Suprapubic skin (tissue), 4 donors: Measurements from ENCODE around the gene ACE. TPM values are rescaled to one million over a fixed set of nuclear protein-coding genes. Genes with fewer than 3 reads are reported as not detected.

Experiments used
- DNase-seq, 2 donors: peaks; one replicate each; pipeline ENCODE4 v3.0.0-alpha.2; 2019; ENCODE audit warnings: low spot score in 2 of 2
- H3K27ac ChIP-seq: fragments of 200-600 bp; sonication (generic); one replicate; pipeline ENCODE4 v1.5.1; 2019
- H3K27me3 ChIP-seq: fragments of 200-600 bp; sonication (generic); one replicate; pipeline ENCODE4 v1.5.1; 2019
- H3K36me3 ChIP-seq: fragments of 200-600 bp; sonication (generic); one replicate; pipeline ENCODE4 v1.5.1; 2019
- H3K4me1 ChIP-seq: fragments of 200-600 bp; sonication (generic); one replicate; pipeline ENCODE4 v1.5.1; 2019
- H3K4me3 ChIP-seq: fragments of 200-600 bp; sonication (generic); one replicate; pipeline ENCODE4 v1.5.1; 2019; ENCODE audit warnings: mild to moderate bottlenecking
- H3K9me3 ChIP-seq: fragments of 200-600 bp; sonication (generic); one replicate; pipeline ENCODE4 v1.5.1; 2019
- CTCF ChIP-seq, 2 donors: fragments of 200-600 bp in 1 of 2; fragments of 450-650 bp in 1 of 2; sonication (generic) in 1 of 2; IDR thresholded peaks; one replicate each; pipeline ENCODE4 v1.5.1; 2016 to 2019; ENCODE audit warnings: antibody characterized with exemption in 2 of 2, mild to moderate bottlenecking in 1 of 2, moderate library complexity in 1 of 2
- EP300 ChIP-seq: sonication (generic); formaldehyde crosslinking; IDR thresholded peaks from one replicate; pipeline ENCODE4 v1.6.1; 2017; ENCODE audit warnings: antibody characterized with exemption
- POLR2A ChIP-seq, 2 donors: fragments of 450-650 bp; IDR thresholded peaks; one replicate each; pipeline ENCODE4 v1.6.1; 2017; ENCODE audit warnings: antibody characterized with exemption in 2 of 2, mild to moderate bottlenecking in 2 of 2, moderate library complexity in 2 of 2
- POLR2AphosphoS5 ChIP-seq, 3 donors: sonication (generic); formaldehyde crosslinking; IDR thresholded peaks; one replicate each; pipeline ENCODE4 v1.6.1; 2017; ENCODE audit warnings: antibody characterized with exemption in 3 of 3
- WGBS: methylation state at CpG from one replicate; pipeline ENCODE4 v1.1.5; 2018; 5-methylcytosine and 5-hydroxymethylcytosine counted together
- total RNA-seq, 4 donors: library from RNA; depleted of rRNA; stranded (reverse); fragments of >200 nt; gene quantifications; one replicate each; pipeline ENCODE4 v1.1.0, GENCODE V29; 2016

The ACE gene
- total RNA-seq, 4 donors from 2014 or later = 0.79 to 6.3 (median 4.0) TPM

GRCh38 chr17:63454915-63455314, 21.9 kb upstream of the ACE start:
- no peaks in the 10 kb centered on the region for H3K27me3 ChIP-seq
- 45% methylated on average over 5 of the region's 5 CpGs for WGBS
- H3K4me1 ChIP-seq = peaks cover 11% of the 10 kb centered on the region
- H3K36me3 ChIP-seq = no peaks in the 10 kb centered on the region
- H3K27ac ChIP-seq = no peak overlapping the region
- no peak overlapping the region for H3K4me3 ChIP-seq
- no peaks in the 10 kb centered on the region for H3K9me3 ChIP-seq
- DNase-seq = no peak
- TF ChIP-seq POLR2A (IDR thresholded peaks at IDR 0.05) (no peak), CTCF (IDR thresholded peaks at IDR 0.05) (no peak), POLR2AphosphoS5 (IDR thresholded peaks at IDR 0.05) (no peak), EP300 (no peak)

- 62% methylated on average over 4 of the region's 4 CpGs for WGBS
- no peak overlapping the region for H3K4me3 ChIP-seq
- H3K36me3 ChIP-seq = no peaks in the 10 kb centered on the region
- no peak overlapping the region for H3K27ac ChIP-seq
- DNase-seq = no peak
- H3K4me1 ChIP-seq = peaks cover 14% of the 10 kb centered on the region
- no peaks in the 10 kb centered on the region for H3K9me3 ChIP-seq
- no peaks in the 10 kb centered on the region for H3K27me3 ChIP-seq
- no peak for TF ChIP-seq POLR2AphosphoS5 (IDR thresholded peaks at IDR 0.05)
- no peak for TF ChIP-seq EP300
- TF ChIP-seq CTCF (IDR thresholded peaks at IDR 0.05) = no peak
- no peak for TF ChIP-seq POLR2A (IDR thresholded peaks at IDR 0.05)
Observed at GRCh38 chr17:63455417-63455816, 21.4 kb upstream of the ACE start.

GRCh38 chr17:63458478-63458877, 18.4 kb upstream of the ACE start:
- Histone ChIP-seq H3K27me3 (no peaks in the 10 kb centered on the region), H3K27ac (no peak overlapping the region), H3K4me1 (peaks cover 16% of the 10 kb centered on the region), H3K4me3 (no peak overlapping the region), H3K9me3 (no peaks in the 10 kb centered on the region), H3K36me3 (no peaks in the 10 kb centered on the region)
- no peak for DNase-seq
- TF ChIP-seq EP300 = no peak
- TF ChIP-seq CTCF (IDR thresholded peaks at IDR 0.05) = no peak
- no peak for TF ChIP-seq POLR2A (IDR thresholded peaks at IDR 0.05)
- no peak for TF ChIP-seq POLR2AphosphoS5 (IDR thresholded peaks at IDR 0.05)
- 87% methylated on average over 4 of the region's 4 CpGs for WGBS

GRCh38 chr17:63460018-63460417, 16.8 kb upstream of the ACE start:
- no peaks in the 10 kb centered on the region for H3K36me3 ChIP-seq
- no peak for DNase-seq
- H3K27ac ChIP-seq = peak overlapping the region; percentile 75
- peaks cover 12% of the 10 kb centered on the region for H3K4me1 ChIP-seq
- H3K9me3 ChIP-seq = no peaks in the 10 kb centered on the region
- H3K4me3 ChIP-seq = no peak overlapping the region
- TF ChIP-seq EP300 = no peak
- TF ChIP-seq CTCF (IDR thresholded peaks at IDR 0.05) = no peak
- no peak for TF ChIP-seq POLR2A (IDR thresholded peaks at IDR 0.05)
- no peak for TF ChIP-seq POLR2AphosphoS5 (IDR thresholded peaks at IDR 0.05)
- 74% methylated on average over 9 of the region's 9 CpGs for WGBS
- H3K27me3 ChIP-seq = no peaks in the 10 kb centered on the region

GRCh38 chr17:63463771-63464170, 13.1 kb upstream of the ACE start:
- H3K36me3 ChIP-seq = no peaks in the 10 kb centered on the region
- H3K27me3 ChIP-seq = no peaks in the 10 kb centered on the region
- TF ChIP-seq CTCF (IDR thresholded peaks at IDR 0.05) = no peak
- H3K9me3 ChIP-seq = no peaks in the 10 kb centered on the region
- H3K27ac ChIP-seq = no peak overlapping the region
- DNase-seq = no peak
- H3K4me1 ChIP-seq = peaks cover 12% of the 10 kb centered on the region
- 71% methylated on average over 3 of the region's 3 CpGs for WGBS
- no peak overlapping the region for H3K4me3 ChIP-seq
